Esophagus muscularis mucosa (tissue), 4 donors: ENCODE measurements around the gene EEF1AKMT3.

Experiments
- CTCF ChIP-seq, 3 experiments: fragments of 200-600 bp in 2 of 3; fragments of 450-650 bp in 1 of 3; sonication (generic) in 2 of 3; IDR thresholded peaks; one replicate each; pipeline ENCODE4 v1.5.1; 2017 to 2019; ENCODE audit warnings: antibody characterized with exemption in 3 of 3, mild to moderate bottlenecking in 2 of 3, moderate library complexity in 1 of 3
- EP300 ChIP-seq: sonication (generic); formaldehyde crosslinking; IDR thresholded peaks from one replicate; pipeline ENCODE4 v1.6.1; 2017; ENCODE audit warnings: antibody characterized with exemption
- POLR2A ChIP-seq: fragments of 450-650 bp; IDR thresholded peaks from one replicate; pipeline ENCODE4 v1.6.1; 2017; ENCODE audit warnings: antibody characterized with exemption, moderate library complexity, mild to moderate bottlenecking, low read depth
- POLR2AphosphoS5 ChIP-seq, 2 donors: sonication (generic); formaldehyde crosslinking; IDR thresholded peaks; one replicate each; pipeline ENCODE4 v1.6.1; 2017; ENCODE audit warnings: antibody characterized with exemption in 2 of 2

DNA sequence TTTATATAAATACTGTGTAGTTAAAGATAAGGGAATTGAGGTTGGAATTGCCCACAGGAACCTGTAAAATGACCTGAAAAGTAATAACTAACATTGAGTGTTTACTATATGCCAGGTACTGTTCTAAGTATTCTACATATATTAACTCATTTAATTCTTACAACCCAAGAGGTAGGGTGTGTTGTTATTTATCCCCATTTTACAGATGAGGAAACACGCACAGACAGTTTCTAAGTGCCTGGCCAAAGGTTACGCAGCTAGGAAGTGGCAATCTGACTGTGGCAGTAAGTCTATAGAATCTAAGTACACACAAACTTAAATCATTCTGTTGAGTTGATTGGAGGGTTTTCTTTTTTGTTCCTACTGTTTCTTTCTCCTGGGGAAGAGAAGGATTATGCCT, 28.6 kb upstream of the EEF1AKMT3 start:
- TF ChIP-seq EP300 (no peak), POLR2AphosphoS5 (IDR thresholded peaks at IDR 0.05) (no peak), CTCF (IDR thresholded peaks at IDR 0.05) (no peak), POLR2A (no peak)
